Ishikawa (cell line): Measurements from ENCODE around the gene GRIK1.

Experiments
- CEBPB ChIP-seq: IDR thresholded peaks from 2 replicates; pipeline ENCODE4 v1.6.1; 2012
- CREB1 ChIP-seq: IDR thresholded peaks from 2 replicates; pipeline ENCODE4 v1.6.1; 2012; ENCODE audit warnings: low read depth
- EGR1 ChIP-seq: IDR thresholded peaks from 2 replicates; pipeline ENCODE4 v1.6.1; 2012
- EP300 ChIP-seq: IDR thresholded peaks from 2 replicates; pipeline ENCODE4 v1.6.1; 2012; ENCODE audit warnings: borderline replicate concordance
- FOXM1 ChIP-seq: IDR thresholded peaks from 2 replicates; pipeline ENCODE4 v1.6.1; 2012; ENCODE audit warnings: low read depth, borderline replicate concordance
- NFIC ChIP-seq: IDR thresholded peaks from 2 replicates; pipeline ENCODE4 v1.6.1; 2012
- RAD21 ChIP-seq: IDR thresholded peaks from 2 replicates; pipeline ENCODE4 v1.6.1; 2012; ENCODE audit warnings: low read depth
- REST ChIP-seq: IDR thresholded peaks from 2 replicates; pipeline ENCODE4 v1.6.1; 2012; ENCODE audit warnings: low read depth, mild to moderate bottlenecking
- TAF1 ChIP-seq: IDR thresholded peaks from 2 replicates; pipeline ENCODE4 v1.6.1; 2012; ENCODE audit warnings: low read depth, mild to moderate bottlenecking
- TCF12 ChIP-seq: IDR thresholded peaks from 2 replicates; pipeline ENCODE4 v1.6.1; 2012; ENCODE audit warnings: low read depth
- TEAD4 ChIP-seq: IDR thresholded peaks from 2 replicates; pipeline ENCODE4 v1.6.1; 2012
- USF1 ChIP-seq: IDR thresholded peaks from 2 replicates; pipeline ENCODE4 v1.6.1; 2012
- YY1 ChIP-seq: IDR thresholded peaks from 2 replicates; pipeline ENCODE4 v1.6.1; 2012; ENCODE audit warnings: low read depth
- ZBTB7A ChIP-seq: IDR thresholded peaks from 2 replicates; pipeline ENCODE4 v1.6.1; 2012; ENCODE audit warnings: low read depth
- TF ChIP-seq, protein P1 (sequence below): IDR thresholded peaks from 2 replicates; pipeline ENCODE4 v1.6.1; 2012

Gene GRIK1

DNA sequence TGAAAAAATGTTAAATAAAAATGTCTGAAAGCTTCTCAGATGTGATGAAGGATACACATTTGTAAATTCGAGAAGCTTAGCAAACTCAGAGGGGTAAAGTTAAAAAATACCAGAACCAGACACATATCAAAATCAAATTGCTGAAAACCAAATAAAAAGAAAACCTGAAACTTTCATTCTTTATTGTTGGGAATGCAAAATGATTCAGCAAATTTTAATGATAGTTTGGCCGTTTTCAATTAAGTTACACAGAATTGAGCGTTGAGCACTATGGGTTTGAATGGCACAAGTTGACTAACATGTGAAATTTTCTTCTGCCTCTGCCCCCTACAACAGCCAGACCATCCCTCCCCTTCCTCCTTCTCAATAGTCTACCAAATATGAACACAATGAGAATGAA lies 33.5 kb upstream of the GRIK1 start:
- no peak for TF ChIP-seq TCF12
- TF ChIP-seq TAF1, result no peak
- no peak for TF ChIP-seq ZBTB7A
- no peak for TF ChIP-seq USF1
- no peak for TF ChIP-seq CREB1
- TF ChIP-seq TEAD4, result no peak
- TF ChIP-seq, protein P1, sequence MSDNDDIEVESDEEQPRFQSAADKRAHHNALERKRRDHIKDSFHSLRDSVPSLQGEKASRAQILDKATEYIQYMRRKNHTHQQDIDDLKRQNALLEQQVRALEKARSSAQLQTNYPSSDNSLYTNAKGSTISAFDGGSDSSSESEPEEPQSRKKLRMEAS, result no peak
- no peak for TF ChIP-seq REST
- TF ChIP-seq YY1, result no peak
- TF ChIP-seq EGR1, result no peak
- no peak for TF ChIP-seq RAD21
- TF ChIP-seq CEBPB, result no peak
- TF ChIP-seq NFIC, result no peak
- no peak for TF ChIP-seq FOXM1

- no peak for TF ChIP-seq CEBPB
- no peak for TF ChIP-seq FOXM1
- TF ChIP-seq, protein P1, result no peak
- TF ChIP-seq TEAD4, result no peak
- TF ChIP-seq ZBTB7A, result no peak
- TF ChIP-seq CREB1, result no peak
- no peak for TF ChIP-seq NFIC
- no peak for TF ChIP-seq YY1
- TF ChIP-seq USF1, result no peak
- no peak for TF ChIP-seq REST
- no peak for TF ChIP-seq TAF1
- TF ChIP-seq TCF12, result no peak
- TF ChIP-seq EGR1, result no peak
- no peak for TF ChIP-seq EP300
- TF ChIP-seq RAD21, result no peak
Measured at GRCh38 chr21:29961291-29962027, 21.7 kb upstream of the GRIK1 start.

- no peak for TF ChIP-seq TAF1
- no peak for TF ChIP-seq RAD21
- no peak for TF ChIP-seq CREB1
- TF ChIP-seq TEAD4, result no peak
- no peak for TF ChIP-seq USF1
- no peak for TF ChIP-seq TCF12
- no peak for TF ChIP-seq EP300
- no peak for TF ChIP-seq NFIC
- TF ChIP-seq, protein P1, result no peak
- TF ChIP-seq ZBTB7A, result no peak
- TF ChIP-seq REST, result no peak
- no peak for TF ChIP-seq CEBPB
- TF ChIP-seq EGR1, result no peak
- TF ChIP-seq YY1, result no peak
- TF ChIP-seq FOXM1, result no peak
Measured at GRCh38 chr21:29958551-29958950, 18.8 kb upstream of the GRIK1 start.

- TF ChIP-seq EP300 (no peak), TEAD4 (no peak), YY1 (no peak), EGR1 (no peak), REST (no peak), TCF12 (no peak), FOXM1 (no peak), CEBPB (no peak), TAF1 (no peak), ZBTB7A (no peak), RAD21 (no peak), NFIC (no peak), USF1 (no peak), CREB1 (no peak)
- TF ChIP-seq, protein P1, result no peak
Measured at GRCh38 chr21:29953690-29954089, 13.9 kb upstream of the GRIK1 start.
